ENCODE measurements around the gene IRF4.

IRF4 gene

DNA sequence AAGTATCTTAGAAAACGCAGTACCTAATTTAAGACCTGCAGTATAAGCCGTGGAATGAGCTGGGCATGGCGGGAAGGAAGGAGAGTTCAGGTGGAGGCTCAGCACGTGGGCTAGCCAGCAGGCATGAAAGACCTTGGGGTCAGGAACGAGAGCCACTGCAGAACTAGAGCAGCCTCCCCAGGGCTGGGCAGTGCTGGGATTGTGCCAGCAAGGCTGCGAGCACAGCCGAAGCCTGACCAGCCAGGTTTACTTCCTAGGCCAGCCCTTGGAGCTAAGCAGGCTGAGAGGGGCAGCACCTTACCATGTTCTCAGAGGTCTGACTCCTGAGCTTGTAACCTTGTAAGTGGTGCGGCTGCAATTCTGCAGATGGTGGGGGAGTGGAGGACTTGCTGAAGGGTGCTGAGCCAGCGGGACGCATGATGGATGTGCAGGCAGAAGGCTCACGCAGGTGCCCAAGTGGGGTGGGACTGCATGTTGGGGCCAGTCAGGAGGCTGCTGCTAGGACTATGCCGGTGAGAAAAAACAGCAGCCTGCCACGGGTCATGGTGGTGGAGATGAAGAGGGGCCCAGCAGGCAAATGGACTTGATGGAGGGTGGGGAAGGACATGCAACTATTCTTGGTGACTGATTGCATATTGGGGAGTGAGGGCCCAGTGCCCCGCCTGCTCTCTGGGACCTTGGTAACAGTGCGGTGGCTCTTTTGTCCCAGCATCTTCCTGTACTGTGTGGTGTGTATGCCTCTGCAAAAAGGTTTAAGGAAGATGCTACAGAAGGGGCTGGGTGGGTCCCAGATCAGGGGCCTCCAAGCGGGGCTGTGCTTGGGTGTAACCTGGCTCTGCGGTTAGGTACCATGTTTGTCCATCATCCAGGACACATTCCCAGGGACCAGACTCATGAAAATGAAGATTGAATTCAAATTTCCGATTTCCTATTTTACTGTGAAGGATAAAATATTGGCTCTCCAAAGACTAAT, 37.6 kb upstream of the IRF4 start:
- DNase-seq (ENCODE audit: low read depth in 2 of 2): no peak

DNA sequence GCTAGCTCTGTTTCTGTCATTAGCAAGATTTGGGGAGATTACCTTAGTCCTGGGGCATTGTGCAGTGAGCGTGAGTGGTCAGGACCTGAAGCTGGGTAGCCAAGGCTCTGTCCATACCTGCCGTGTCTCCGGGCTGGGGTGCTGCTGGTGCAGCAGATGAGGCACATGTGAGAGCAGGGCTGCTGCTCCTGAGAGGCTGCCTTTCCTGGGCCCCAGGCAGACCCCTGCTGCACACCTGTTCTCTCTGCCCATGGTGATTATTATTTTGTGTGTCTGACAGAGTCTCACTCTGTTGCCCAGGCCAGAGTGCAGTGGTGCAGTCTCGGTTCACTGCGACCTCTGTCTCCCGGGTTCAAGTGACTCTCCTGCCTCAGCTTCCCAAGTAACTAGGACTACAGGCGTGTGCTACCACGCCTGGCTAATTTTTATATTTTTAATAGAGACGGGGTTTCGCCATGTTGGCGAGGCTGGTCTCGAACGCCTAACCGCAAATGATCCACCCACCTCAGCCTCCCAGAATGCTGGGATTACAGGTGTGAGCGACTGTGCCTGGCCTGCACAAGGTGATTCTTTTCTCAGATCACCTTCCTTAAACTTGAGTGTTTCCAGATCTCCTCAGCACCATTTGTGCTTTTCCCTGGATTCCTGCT, 36.8 kb upstream of the IRF4 start:
- no peak for DNase-seq (ENCODE audit: low read depth in 2 of 2)

DNA sequence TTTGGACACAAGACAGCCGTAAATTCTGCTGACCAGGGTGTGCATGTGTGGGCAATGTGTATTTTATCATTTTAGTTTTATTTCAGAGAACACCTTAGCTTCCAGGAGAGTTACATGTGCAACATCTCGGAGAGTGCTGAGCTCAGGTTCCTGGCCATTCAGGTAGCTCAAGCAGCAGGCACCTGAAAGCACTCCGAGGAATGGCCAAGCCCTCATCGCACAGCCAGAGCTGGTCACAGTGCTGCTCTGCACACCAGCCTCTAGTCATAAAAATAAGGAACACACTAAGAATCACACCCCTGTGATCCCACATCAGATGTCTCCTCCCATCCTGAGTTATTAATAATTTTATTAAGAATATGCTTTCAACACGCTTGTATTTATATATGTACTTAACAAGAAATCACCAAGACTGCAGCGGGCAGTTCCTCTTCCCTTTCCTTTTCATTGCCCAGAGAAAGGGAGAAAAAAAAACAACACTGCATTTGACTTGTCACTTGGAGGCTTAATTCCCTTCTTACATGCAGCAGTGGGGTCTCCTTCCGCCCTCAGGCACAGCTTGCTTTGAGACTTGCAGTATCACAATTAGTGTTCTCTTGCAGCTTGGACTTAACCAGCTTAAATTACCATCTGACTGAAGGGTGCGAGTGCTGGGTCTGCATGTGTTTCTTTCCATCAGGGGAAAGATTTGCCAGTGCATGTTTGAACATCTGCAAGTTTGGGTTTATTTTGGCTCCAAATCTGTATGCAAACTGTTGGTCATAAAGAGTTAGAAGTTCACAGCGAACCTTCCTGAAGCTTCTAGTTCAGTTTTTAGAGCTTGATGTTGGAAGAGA, 36.0 kb upstream of the IRF4 start:
- DNase-seq (ENCODE audit: low read depth in 2 of 2): no peak

DNA sequence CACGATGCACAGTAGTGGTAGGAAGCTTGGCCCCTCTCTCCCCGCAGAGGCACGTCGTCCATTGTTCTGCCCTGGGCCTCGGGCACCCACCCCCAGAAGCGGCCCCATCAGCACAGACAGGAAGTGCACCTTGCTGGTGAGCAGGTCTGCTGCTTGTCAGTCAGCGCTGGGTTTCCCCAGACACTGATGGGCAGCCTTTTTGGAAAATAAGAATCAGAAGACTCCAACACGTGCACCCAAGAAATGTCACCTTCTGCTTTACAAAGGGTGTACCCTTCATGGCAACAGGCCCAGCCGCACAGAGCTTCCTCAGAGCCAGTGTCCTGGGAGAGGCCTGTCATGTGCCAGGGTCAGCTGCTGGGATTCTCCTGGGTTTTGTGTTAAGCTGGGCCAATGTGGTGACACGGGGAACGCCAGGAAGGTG, 34.7 kb upstream of the IRF4 start:
- DNase-seq (ENCODE audit: low read depth in 2 of 2): no peak

DNA sequence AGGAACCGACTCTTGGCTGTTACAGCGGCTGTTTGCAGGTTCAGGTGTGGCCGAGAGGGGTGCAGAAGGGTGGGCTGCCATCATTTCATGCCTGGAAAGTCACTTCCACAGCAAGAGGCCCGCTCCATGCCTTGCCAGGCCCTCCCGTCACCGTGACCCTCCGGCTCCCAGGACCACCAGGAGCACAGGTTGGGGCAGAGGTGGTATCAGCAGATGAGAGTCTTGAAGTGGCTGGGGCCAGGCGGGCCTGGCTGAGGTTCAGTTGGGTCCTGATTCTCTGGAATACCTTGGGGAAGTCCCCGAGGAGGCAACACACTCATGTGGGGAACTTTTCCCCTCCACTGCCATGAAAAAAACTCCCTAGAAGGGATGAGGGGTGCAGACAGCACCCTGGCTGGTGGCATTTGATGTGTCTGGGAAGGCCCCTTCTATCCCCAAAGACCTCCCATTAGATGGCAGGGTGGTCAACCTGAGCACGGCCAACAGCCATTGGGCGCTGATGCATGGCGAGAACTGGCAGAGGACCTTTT, 34.2 kb upstream of the IRF4 start:
- no peak for DNase-seq (ENCODE audit: low read depth in 2 of 2)

DNA sequence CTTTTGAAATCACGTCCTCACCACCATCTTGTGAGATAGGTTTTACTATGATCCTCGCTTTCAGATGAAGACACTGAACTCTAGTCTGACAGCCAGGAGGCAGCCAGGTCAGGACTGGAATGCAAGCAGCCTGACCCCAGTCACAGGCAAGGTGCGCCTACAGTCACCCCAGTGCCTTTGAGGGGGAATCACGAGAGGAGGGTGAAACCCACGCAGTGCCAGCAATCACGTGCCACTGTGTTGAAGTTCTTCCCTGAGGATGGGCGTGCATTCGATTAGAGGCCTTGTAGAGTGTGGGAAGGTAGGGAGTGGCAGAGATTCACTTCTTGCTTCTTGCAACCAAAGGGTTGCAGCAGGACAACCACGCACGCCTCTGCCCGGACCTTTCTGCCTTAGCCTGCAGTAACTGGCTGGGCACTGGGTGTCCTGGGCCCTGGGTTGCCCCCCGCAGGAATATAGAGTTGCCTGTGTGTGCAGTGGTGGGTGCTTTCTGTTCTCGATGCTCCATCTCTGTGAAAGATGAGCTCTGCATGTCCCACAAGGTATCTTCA, 33.7 kb upstream of the IRF4 start:
- no peak for DNase-seq (ENCODE audit: low read depth in 2 of 2)

DNA sequence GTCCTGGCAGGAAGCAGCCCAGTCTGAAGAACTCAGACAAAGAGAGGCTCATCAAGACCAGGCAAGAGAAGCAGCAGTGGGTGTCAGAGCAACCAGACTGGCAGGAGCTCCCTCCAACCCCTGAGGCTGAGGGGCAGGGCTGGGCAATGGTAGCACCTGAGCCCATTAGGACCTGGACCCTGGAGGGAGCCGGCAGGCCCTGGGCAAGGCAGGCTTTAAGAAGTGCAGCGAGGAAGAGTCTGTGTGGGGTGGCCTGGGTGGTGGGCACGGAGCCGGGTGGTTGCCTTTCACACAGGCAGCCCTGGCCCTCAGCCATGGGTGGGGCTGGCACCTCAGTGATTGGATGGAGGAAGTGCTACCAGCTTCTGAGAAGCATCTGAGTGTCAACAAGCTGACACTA, 33.1 kb upstream of the IRF4 start:
- DNase-seq (ENCODE audit: low read depth in 2 of 2): no peak

DNA sequence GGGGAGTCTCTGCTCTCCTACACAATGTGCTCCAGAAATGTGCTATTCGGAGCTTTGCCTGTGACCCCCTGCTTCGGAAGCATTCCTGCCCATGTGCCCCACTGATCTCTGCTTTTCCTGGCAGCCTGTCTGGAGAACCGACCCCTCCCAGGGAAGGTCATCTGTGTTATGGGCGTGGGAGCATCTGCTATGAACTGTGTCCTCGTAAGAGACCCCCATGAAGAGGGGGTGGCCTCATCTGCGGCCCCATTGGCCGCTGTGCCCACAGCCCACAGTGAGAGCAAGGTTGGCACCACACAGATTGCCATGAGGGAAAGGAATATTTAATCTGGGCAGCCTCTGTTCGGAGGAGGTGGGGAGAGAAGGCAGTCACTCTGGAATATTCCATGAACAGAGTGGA, 32.7 kb upstream of the IRF4 start:
- no peak for DNase-seq (ENCODE audit: low read depth in 2 of 2)

DNA sequence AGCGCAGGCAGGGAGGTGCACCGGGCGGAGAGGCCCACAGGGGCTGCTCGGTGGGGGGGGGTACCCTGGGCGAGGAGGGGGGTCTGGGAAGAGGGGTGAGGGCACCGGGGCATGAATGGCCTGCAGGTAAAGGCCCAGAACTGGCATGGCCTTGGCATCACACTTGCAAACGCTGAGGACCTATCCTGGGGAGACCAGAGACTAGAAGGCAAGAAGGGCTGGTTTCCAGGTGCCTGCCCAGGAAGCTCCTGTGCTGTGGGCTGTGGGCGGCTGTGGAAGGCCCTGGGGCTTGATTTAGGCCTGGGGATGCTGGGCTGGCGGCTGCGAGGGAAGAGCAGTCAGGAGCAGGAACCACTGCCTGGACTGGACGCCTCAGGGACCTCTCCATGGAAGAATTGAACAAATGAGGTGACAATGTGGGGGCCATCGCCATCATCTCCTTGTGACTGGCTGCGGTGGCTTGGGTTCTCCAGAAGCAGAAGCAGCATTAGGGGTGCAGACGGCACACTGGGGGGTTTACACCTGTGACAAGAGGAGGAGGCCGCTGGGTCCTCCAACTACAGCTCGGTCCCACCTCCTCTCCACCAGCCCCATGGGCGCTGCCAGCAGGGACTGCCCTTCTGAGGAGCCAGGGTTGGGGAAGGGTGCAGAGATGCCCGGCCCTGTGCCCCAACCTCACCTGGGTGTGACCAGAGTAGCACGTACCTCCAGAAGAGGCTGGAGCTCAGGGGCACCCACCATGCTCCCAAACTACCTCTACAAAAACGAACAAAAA, 32.1 kb upstream of the IRF4 start:
- no peak for DNase-seq (ENCODE audit: low read depth in 2 of 2)

DNA sequence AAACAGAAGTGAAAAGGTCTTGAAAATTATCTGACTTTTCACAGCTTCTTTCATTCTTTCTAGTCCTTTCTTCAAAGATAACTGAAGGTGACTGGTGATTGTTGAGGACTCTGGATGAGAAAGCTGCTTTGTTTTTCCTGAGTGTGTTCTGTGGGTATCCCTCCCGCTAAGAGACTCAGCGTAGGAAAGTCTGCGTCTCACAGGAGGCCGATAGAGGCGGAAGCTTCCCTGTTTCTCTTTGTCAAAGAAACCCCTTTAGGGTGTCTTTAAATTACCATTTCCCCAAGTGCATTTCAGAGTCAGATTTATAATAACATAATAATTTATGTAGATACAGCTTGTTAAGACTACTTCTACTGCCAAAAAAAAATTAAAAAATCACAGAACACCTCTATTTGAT, 31.2 kb upstream of the IRF4 start:
- no peak for DNase-seq (ENCODE audit: low read depth in 2 of 2)

DNA sequence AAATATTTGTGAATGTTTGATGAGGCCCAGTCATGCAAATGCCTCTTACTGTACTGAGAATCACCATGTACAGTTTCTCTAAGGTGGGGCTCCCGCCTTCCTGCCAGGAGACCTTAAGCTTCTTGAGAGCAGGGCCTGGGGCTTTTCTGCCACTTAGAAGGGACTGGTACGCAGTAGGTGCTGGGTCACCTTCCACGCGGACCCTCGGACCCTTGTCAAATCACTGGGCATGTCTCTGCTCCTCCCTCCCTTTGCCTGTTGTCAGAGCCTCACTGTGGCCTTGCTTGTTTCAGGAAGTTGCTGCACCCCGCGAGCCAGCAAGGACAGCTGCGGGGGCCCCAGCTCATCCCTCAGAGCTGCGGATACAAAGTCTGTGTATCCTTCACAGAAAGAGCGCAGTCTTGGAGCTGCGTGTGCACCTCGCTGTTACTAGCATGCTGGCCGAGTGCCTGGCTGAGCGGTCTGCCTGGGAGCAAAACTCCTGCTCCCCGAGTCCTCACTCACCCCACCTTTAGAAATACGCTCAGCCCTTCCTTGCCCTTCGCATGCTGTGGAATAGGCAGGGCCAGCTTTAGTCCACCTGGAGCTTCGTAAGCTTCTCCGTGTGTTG, 30.7 kb upstream of the IRF4 start:
- no peak for DNase-seq (ENCODE audit: low read depth in 2 of 2)

DNA sequence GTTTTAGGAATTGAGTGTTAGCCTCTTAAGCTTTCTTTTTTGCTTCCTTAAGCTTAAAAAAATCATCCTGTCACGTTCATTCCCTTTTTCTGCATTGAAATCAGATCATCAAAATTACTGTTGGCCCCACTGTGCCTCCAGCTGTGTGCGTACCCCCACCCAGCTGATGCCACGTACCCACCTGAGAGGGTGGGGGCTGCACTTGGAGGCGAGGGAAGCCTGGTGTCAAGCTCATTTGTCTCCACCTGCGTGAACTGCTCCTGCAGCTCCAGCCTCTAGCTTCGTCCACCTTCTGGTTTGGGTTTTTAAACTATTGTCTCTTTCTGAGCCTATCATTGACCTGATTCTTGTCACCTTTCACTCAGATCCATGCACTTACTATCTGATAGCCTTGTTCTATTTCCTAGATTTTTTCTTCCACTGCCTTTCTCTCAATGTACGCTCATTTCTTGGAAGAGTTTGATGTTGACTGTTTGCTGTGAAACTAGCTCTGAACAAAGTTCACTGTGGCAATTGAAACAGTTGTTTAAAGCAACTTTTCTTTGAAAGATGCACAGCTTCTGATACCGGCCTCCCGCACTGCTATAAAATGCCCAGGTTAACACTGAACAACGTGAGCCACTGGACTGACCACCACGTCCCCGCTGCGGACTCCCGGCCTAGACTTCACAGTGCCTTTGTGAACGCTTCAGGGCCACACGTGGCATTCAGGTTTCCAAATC, 30.0 kb upstream of the IRF4 start:
- DNase-seq (ENCODE audit: low read depth in 2 of 2): no peak

DNA sequence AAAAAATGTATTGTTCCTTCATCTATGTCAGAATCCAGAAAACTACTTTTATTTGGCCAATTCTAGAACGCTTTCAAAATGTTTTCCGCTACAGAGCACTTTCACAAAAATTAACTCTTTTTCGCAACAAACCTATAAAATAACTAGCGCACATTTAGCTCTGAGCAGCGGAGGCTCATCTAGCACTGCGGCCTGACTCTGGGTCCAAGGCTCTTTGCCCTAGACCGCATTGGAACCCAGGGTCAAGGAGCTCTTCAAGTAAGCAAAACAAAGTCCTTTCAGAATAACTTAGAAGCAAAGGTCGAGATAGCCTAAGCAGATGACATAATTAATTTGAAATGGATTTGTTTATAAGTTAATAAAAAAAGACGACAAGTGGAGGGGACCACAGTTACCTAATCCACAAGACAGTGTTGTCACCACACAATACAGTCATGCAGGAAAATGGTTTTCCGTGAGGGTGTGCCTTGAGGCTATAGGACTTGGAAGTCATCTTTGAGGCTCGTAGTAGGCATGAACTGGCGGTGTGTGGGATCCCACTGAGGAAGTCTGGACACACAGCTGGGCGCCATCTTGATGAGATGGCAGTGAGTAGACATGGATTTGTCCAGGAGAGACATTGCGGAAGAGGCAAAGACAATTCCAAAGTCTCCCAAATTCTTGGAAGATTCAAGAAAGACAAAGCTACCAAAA, 29.2 kb upstream of the IRF4 start:
- no peak for DNase-seq (ENCODE audit: low read depth in 2 of 2)

DNA sequence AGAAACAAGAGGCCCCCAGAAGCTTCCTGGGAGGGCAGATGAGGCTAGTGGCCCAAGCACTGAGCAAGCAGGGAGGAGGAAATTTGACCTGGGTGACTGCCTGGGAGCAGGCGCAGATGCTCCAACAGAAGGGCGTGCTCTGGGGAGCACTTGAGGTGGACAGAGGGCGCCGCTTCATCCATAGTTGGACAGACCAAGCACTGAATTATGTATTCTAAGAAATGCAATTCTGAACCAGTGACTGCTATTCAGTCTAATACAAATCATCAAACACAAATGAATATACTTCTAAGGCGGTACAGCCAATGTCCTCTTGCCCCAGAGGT, 28.7 kb upstream of the IRF4 start:
- DNase-seq (ENCODE audit: low read depth in 2 of 2): no peak

DNA sequence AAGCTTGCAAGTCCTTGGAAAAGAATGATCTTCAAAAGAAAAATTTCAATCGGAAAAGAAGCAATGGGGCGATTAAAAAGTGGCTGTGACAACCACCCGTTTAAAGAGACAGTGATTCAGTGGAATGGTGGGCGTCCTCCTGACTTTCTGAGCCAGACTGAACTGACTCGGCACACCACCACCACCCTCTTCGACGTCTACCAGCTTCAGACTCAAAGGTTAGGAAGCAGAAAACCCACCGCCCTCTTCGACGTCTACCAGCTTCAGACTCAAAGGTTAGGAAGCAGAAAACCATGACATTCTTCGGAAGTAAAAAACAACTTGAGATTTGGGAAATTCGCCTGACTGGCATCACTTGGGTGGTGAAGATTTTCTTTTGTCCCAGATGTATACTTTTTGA, 28.3 kb upstream of the IRF4 start:
- DNase-seq (ENCODE audit: low read depth in 2 of 2): no peak

DNA sequence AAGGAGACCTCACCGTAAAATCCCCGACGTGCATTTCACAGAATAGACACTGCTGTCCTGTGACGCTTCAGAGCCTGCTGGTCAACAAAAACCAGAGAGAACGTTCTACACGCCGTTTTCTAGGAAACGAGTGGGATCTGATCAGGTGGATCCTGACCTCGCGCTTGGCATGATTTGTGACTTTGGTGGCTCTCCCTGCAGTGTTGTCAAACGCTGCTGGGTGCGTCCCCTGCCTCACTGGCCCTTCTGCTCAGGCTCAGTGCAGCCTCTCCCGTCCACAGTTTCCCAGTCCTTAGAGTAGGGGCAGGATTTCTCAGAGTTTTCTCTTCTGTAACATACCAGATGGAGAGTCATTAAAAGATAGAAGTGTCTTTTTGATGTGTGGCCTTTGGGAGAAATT, 27.6 kb upstream of the IRF4 start:
- no peak for DNase-seq (ENCODE audit: low read depth in 2 of 2)

DNA sequence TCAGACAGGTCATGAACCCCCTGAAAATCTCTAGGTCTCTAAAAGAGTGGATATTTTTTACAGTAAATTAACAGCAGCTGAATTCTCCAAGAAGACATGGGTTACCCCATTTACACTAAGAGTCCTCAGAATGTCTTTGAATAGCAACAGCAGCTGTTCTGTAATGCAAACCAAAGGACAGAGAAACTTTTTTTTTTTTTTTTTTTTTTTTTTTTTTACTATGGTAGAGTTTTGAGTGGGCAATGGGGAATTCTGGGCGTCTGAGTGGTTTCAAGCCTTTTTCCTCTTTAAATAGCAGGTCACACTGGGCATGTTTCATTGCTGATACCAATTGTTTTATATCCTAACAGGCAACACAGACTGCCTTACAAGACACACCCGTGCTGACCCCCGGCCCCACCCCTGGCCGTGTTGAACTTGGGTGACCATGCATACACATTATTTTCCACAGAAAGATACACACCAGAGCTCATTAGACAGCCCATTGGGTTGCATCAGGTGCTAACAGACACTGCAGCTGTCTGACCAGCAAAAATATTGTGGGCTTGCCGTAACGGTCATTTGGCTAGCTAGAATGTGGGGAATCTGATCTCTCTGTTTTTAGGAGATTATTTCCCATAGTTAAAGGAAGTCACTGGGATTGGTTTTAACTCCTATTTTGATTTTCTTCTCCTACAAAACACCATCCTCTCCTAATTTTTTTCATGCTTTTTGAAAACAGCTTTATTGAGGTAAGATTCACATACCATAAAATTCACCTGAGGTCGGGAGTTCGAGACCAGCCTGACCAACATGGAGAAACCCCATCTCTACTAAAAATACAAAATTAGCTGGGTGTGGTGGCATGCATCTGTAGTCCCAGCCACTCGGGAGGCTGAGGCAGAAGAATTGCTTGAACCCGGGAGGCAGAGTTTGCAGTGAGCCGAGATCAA, 26.7 kb upstream of the IRF4 start:
- no peak for DNase-seq (ENCODE audit: low read depth in 2 of 2)

DNA sequence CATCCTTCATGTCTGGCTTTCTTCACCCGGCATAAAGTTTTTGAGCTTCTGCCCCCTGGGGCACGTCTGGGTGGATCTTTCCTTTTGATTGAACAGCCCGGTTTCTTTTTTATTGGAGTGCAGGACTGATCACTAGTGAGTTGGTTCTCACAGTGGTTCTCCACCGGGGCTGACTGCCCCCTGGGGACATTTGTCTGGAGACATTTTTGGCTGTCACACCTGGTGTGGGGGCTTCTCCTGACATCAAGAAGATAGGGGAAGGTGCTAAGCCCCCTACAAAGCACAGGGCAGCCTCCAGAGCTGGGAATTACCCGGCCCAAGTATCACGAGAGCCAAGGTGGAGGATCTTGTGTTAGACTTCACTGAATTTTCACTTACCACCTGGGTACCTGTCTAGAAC, 25.7 kb upstream of the IRF4 start:
- DNase-seq (ENCODE audit: low read depth in 2 of 2): no peak

All from stimulated activated CD8-positive, alpha-beta memory T cell treated with anti-CD3 and anti-CD28 coated beads, Interleukin-15, amount 100 ng/mL, for 4 hours (primary cell).